Testis (tissue), 3 donors: ENCODE measurements around the gene CHGA. TPM values are rescaled to one million over a fixed set of nuclear protein-coding genes. Genes with fewer than 3 reads are reported as not detected.
A peak's percentile ranks its signal among the peaks of the same experiment; 100 is the strongest.

Experiments used
- DNase-seq: peaks from one replicate; pipeline ENCODE4 v3.0.0-alpha.2; 2019
- H3K27ac ChIP-seq, 2 donors: fragments of 200-600 bp; sonication (generic); one replicate each; pipeline ENCODE4 v1.5.1; 2019
- H3K27me3 ChIP-seq: fragments of 200-600 bp; sonication (generic); one replicate; pipeline ENCODE4 v1.5.1; 2019
- H3K36me3 ChIP-seq: fragments of 200-600 bp; sonication (generic); one replicate; pipeline ENCODE4 v1.5.1; 2017; ENCODE audit warnings: low read depth; ENCODE audit errors: missing control alignments
- H3K4me1 ChIP-seq: fragments of 200-600 bp; sonication (generic); one replicate; pipeline ENCODE4 v1.5.1; 2019
- H3K4me3 ChIP-seq, 2 donors: fragments of 200-600 bp; sonication (generic); one replicate each; pipeline ENCODE4 v1.5.1; 2017 to 2019
- H3K9me3 ChIP-seq: fragments of 200-600 bp; sonication (generic); one replicate; pipeline ENCODE4 v1.5.1; 2017
- CTCF ChIP-seq, 3 experiments: fragments of 450-650 bp in 2 of 3; fragments of 200-600 bp in 1 of 3; sonication (generic) in 1 of 3; IDR thresholded peaks; one replicate each; pipeline ENCODE4 v1.5.1; 2016 to 2019; ENCODE audit warnings: antibody characterized with exemption in 3 of 3, mild to moderate bottlenecking in 2 of 3, moderate library complexity in 1 of 3
- POLR2A ChIP-seq: fragments of 450-650 bp; IDR thresholded peaks from one replicate; pipeline ENCODE4 v1.6.1; 2017; ENCODE audit warnings: antibody characterized with exemption, mild to moderate bottlenecking, moderate library complexity
- WGBS, 2 donors: methylation state at CpG; one replicate each; pipeline ENCODE4 v1.1.5; 2018; 5-methylcytosine and 5-hydroxymethylcytosine counted together
- intact Hi-C: fragments of 100-400 bp; cut with DNase I; formaldehyde crosslinking; loops from one replicate; pipeline ENCODE4 v1.15.1; 2023; ENCODE audit warnings: low total_unique reads
- polyA plus RNA-seq: library from polyadenylated mRNA; stranded (reverse); fragments of 350-450 nt; fragmentation: Illumina TruSeq; extraction: RNeasy Lipid Tissue Mini Kit (QIAGEN cat#74804); gene quantifications from one replicate; pipeline ENCODE4 v1.2.3, GENCODE V29; 2014; ENCODE audit warnings: low read depth, low replicate concordance; ENCODE audit not compliant: insufficient read depth
- total RNA-seq, 2 donors: library from RNA; depleted of rRNA; stranded (reverse); fragments of >200 nt; gene quantifications; one replicate each; pipeline ENCODE4 v1.2.3, GENCODE V29; 2016

Gene CHGA
- total and polyA plus RNA-seq, 3 donors from 2014 or later, result 92.9 to 225 (median 191) TPM

DNA sequence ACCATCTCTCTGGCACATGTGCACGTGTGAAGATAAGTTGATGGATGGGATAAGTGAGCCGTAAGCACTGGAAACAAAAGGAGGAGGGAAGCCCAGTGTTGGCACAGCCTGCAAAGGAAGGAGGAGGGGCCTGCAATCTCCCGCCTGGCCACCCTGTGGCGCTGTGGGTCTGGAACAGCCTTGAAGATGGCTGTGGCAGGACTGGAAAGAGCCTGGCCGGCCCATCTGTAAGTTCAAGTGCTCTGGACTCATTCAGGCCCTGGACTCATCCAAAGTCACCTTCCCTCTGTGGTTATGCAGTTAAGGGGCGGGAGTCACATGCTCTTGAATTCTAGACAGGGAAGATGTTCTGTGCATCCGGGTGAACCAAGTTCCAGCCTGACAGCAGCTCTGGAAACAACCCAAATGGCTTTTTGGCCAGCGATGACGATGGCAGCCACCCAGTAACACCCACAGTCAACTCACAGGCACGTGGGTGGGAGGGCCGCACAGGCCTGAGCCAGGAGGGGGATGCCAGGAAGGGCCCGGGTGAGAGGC is 50.4 kb downstream of the CHGA start:
- WGBS, 2 donors, result 37 to 55% methylated on average over 8 to 12 of the region's 12 CpGs
- Histone ChIP-seq H3K9me3 (no peaks in the 10 kb centered on the region), H3K36me3 (no peaks in the 10 kb centered on the region), H3K4me1 (peaks cover 26% of the 10 kb centered on the region), H3K27ac (peak overlapping the region in 1 of 2 donors; percentile 64), H3K4me3 (no peak overlapping the region), H3K27me3 (no peaks in the 10 kb centered on the region)
- no peak for TF ChIP-seq POLR2A
- TF ChIP-seq CTCF (IDR thresholded peaks at IDR 0.05), result peak; percentile 85 to 97 (median 90)
- intact Hi-C loops, result no loop called here
- DNase-seq, result peak; percentile 93

DNA sequence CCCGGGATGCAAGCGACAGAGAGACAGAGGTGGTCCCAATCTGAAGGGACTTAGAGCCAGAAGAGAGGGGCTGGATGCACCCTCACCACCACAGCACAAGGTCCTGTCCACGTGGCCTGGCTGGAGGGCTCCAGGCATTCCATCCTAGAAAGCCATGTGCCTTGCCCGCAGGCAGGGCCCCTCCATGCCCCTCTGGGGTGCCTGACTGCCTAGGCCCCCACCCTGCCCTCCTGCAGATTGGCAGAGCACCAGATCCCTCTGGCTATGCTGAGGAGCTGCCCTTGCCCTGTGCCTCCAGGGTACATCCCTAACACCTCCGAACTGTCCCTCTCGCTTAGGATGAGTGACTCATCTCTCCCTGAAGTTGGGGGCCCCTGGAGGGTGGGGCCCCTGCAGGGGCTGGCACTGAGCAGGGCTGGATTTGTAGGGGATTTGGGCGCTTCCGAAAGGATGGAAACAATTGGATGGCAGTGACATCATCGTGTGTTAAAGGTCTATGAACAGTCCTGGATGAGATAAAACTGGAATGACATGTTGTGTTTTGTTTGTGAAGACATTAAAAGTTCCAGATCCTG is 50.9 kb downstream of the CHGA start:
- Histone ChIP-seq H3K36me3 (no peaks in the 10 kb centered on the region), H3K4me3 (no peak overlapping the region), H3K4me1 (peaks cover 26% of the 10 kb centered on the region), H3K9me3 (no peaks in the 10 kb centered on the region), H3K27me3 (no peaks in the 10 kb centered on the region), H3K27ac (peak overlapping the region in 1 of 2 donors; percentile 62)
- intact Hi-C loops, result no loop called here
- WGBS, 2 donors, result 68 to 82% methylated on average over 7 to 9 of the region's 9 CpGs
- TF ChIP-seq CTCF (IDR thresholded peaks at IDR 0.05), result no peak
- TF ChIP-seq POLR2A, result no peak
- DNase-seq, result no peak

DNA sequence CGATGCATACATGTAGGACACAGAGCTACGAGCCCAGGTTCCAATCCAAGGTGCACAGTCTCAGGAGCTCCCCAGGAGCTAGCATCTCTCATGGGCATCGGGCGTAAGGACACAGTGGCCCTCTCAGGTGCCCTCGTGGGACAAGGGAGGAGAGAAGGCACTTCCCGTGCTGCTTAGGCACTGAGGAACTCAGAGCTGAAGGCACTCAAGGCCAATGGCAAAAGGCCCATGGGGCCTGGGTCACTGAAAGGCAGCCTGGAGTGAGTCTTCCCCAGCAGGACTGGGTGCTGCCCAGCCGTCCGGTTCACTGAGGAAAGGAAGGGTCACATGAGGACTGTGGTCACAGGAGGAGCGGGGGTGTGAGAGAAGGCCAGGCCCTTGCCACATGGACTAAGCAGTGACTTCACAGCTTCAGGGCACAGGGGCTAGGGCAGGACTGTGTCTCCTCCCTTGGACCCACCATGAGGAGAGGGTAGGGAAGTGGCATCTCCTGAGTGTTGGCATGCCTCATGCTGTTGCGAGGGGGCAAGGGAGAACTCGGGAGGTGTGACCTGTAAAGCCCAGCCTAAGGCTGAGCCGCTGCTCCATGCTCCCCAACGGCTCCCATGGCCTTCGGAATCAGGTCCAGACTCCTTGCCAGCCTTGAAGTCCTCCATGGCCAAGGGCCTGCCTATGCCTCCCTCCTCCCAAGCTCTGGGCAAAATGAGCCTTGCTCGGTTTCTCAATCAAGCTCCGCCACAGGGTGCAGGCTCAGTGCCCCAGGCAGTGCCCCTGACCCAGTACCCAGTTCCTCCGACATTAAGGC is 51.8 kb downstream of the CHGA start:
- Histone ChIP-seq H3K9me3 (no peaks in the 10 kb centered on the region), H3K27ac (no peak overlapping the region), H3K27me3 (no peaks in the 10 kb centered on the region), H3K36me3 (no peaks in the 10 kb centered on the region), H3K4me3 (no peak overlapping the region), H3K4me1 (peaks cover 20% of the 10 kb centered on the region)
- 90 to 93% methylated on average over 5 to 15 of the region's 17 CpGs for WGBS, 2 donors
- TF ChIP-seq POLR2A (no peak), CTCF (IDR thresholded peaks at IDR 0.05) (no peak)
- DNase-seq, result no peak
- intact Hi-C loops, result no loop called here

DNA sequence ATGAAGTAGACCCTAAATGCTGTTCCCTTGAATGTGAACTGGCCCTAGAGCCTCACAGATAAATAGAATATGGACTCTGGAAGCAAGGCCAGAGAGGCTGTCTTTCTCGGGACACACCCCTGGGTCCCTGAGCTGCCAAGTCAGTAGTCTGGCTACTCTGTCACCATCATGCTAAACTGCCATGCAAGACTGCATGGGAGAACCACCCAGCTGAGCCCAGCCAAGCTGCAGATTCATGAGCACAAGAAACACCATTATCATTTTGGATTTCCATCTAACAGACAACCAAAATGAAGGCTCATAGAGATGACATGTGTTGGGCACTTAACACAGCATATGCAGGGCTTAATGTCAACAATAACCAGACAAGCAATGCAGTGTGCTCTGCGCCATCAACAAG is 53.3 kb downstream of the CHGA start:
- no peak for DNase-seq
- intact Hi-C loops, result no loop called here
- no peaks in the 10 kb centered on the region for H3K36me3 ChIP-seq
- H3K27ac ChIP-seq, result no peak overlapping the region
- peaks cover 15% of the 10 kb centered on the region for H3K4me1 ChIP-seq
- WGBS, 2 donors, result 98 to 100% methylated on average over 2 of the region's 2 CpGs
- H3K4me3 ChIP-seq, result no peak overlapping the region
- H3K27me3 ChIP-seq, result no peaks in the 10 kb centered on the region
- TF ChIP-seq POLR2A, result no peak
- no peak for TF ChIP-seq CTCF (IDR thresholded peaks at IDR 0.05)
- no peaks in the 10 kb centered on the region for H3K9me3 ChIP-seq
